Urothelium cell line (cell line): ENCODE measurements around the gene NRCAM.
A peak's percentile ranks its signal among the peaks of the same experiment; 100 is the strongest.
"Not testable (repeated sequence)": the region's sequence is repeated elsewhere in the genome, so short reads cannot be mapped to it uniquely, and the experiment has no call there.

Experiments
- DNase-seq: peaks from one replicate; pipeline ENCODE4 v3.0.0; 2011; ENCODE audit warnings: low spot score, mixed read lengths
- FAIRE-seq: peaks from 2 replicates; lab custom pipeline; 2011; peaks lifted over from hg19 to GRCh38; lab: Jason Lieb, UNC

NRCAM gene

GRCh38 chr7:108404509-108405420 lies 51.5 kb downstream of the NRCAM start:
- FAIRE-seq (peak; percentile 37), DNase-seq (no peak)

GRCh38 chr7:108403597-108404217 lies 52.5 kb downstream of the NRCAM start:
- no peak for DNase-seq
- FAIRE-seq, result no peak

GRCh38 chr7:108402865-108403264 lies 53.4 kb downstream of the NRCAM start:
- FAIRE-seq, result no peak
- no peak for DNase-seq

DNA sequence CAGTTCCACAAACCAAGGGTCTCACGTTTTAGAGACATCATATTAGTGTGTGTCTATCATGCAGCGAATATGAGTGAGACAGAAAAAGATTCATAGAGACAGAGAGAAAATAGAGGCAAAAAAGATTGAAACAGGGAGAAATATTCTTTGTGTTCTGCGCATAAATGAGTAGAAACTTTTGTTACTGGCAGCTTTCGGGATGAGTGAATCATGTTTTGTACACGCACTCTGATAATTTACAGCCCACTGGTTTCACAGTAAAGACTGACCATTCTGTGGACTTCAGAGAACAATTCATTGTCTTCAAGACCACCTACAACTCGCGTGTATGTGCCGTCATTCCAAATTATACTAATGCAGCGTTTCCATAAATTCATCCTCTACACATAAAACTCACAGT lies 60.2 kb downstream of the NRCAM start:
- DNase-seq (no peak), FAIRE-seq (no peak)

DNA sequence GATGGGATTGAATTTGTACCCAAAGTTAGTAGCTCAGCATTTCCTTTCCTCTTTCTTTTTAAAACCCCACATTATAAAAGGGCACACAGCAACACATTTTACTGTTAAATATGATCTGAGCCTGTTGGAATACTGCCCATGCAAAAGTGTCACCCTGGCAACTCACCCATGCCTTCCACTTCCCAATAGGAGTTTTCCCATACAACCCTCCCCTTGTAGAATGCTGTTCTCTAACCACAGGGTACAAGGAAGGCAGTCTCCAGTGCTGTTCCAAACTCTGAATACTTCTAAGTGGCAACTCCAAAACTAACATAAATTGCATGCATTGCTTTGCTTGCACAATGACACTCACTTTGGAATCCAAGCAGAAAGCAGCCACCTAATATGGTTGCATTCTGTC lies 60.8 kb downstream of the NRCAM start:
- FAIRE-seq, result peak; percentile 71
- DNase-seq, result no peak

- DNase-seq, FAIRE-seq: not testable (repeated sequence)
Measured at GRCh38 chr7:108393097-108393496, 63.1 kb downstream of the NRCAM start.

GRCh38 chr7:108387686-108388085 lies 68.5 kb downstream of the NRCAM start:
- not testable (repeated sequence) for FAIRE-seq, DNase-seq

DNA sequence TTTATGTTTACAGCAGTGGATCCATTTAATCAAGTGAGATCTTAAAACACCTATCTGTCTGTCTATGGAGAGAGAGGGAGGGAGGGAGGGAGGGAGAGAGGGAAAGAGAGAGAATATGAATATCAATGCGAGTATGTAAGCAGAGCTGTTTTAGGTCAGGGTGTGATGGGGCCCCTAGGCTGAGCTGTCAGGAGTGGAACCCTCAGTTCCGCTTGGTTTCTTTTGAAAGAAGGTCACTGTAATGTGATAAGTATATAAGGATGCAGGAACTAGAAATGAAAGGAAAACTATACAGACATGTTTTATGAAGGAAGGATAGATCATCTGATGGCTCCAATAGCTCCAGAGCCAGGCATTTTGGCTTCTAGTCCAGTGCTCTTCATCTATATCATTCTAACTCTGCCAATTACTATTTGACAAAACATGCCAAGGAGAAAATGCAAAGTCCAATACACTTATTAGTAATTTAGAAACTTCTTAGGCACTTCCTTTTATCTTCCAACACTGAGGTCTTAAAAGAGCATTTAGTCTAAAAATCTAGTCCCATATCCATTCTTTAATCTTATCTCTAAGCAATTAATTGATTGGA lies 70.3 kb downstream of the NRCAM start:
- DNase-seq, result no peak
- FAIRE-seq, result no peak

DNA sequence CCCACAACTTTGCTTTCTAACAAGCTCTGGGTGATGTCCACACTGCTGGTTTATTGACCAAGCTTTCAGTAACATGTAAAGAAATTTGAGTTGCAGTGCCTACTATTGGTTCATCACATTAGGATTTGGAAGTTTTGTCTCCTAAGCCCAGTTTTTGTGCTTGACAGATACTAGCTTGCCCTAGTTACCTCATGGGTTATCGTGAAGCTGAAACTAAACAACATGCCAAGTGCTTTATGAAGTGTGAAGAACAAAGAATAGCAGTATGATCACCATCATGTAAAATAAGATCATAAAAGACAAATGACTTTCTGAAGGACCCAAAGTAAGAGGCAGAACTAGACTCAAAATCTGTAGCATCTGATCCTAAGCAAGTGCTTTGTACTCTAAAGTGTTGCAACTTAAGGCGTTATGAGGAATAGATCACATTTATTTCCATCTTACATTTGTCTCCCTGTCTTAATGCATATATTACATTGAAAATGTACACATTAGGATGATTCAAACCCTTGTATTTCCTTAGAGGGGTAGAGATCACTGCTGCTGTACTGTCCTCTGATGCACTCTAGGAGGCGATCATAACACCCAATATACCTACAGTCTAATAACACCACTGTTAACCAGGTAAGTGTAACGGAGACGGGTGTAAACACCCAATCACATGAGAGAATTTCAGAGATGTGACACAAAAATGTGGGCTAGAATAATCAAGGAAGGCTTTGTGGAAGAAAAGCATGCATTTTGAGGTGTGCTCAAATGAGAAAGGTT lies 71.3 kb downstream of the NRCAM start:
- FAIRE-seq (no peak), DNase-seq (no peak)

GRCh38 chr7:108382932-108383331 lies 73.3 kb downstream of the NRCAM start:
- FAIRE-seq (peak; percentile 5), DNase-seq (no peak)

DNA sequence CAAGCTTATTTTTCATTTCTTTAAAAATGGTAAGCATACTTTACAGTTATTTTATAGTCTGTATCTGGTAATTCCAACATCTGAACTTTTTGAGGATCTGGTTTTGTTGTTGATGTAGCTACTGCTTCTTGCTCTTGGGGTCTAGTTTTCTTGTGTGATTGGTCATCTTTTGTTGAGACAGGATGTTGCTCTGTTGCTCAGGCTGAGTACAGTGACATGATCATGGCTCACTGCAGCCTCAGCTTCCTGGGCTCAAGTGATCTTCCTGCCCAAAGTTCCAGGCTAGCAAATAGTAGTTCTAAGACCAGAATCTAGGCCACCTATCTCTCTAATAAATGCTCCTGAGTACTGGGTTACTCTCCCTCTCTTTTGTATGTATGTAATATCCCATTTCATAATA lies 75.7 kb downstream of the NRCAM start:
- DNase-seq (no peak), FAIRE-seq (no peak)

GRCh38 chr7:108376206-108376605 lies 80.0 kb downstream of the NRCAM start:
- DNase-seq (no peak), FAIRE-seq (no peak)

DNA sequence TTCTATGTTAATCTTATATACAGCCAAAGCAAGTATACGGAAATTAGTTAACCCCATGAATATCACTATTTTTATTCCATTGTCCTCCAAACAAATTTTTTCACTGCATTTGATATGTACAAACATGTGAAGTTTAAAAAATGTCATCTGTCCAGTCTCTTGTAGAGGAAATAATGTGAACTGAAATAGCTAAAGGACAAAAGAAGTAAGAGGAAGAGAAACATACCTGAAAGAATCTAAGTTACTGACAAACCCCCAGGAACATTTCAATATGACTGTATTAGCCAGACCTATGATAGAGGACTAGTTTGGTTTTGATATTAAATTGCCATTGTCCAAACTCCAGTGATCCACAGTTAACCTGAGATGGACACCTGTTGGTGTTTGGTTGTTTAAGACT lies 80.6 kb downstream of the NRCAM start:
- DNase-seq, result no peak
- no peak for FAIRE-seq

DNA sequence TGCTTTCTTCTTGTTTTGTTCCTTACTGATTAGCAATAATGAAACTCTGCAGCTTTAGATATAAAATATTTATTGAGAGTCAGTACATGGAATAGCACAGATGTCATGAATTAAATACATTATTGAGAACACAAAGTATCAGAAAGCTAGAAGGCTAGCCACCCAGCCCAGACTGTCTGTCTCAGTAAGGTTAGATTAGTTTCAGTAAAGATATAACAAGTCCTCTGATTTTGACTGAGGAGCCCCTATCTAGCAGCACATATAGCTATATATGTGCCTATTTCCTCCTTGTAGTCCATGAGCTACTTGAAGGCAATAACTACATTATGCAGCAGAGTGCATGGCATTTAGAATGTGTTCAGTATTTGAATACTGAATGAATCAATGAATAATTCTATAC lies 81.3 kb downstream of the NRCAM start:
- DNase-seq, result no peak
- no peak for FAIRE-seq

- DNase-seq (no peak), FAIRE-seq (no peak)
Measured at GRCh38 chr7:108372618-108373017, 83.6 kb downstream of the NRCAM start.

- DNase-seq (no peak), FAIRE-seq (no peak)
Measured at GRCh38 chr7:108370616-108371015, 85.6 kb downstream of the NRCAM start.

- FAIRE-seq, result no peak
- no peak for DNase-seq
Measured at GRCh38 chr7:108368466-108368865, 87.8 kb downstream of the NRCAM start.

DNA sequence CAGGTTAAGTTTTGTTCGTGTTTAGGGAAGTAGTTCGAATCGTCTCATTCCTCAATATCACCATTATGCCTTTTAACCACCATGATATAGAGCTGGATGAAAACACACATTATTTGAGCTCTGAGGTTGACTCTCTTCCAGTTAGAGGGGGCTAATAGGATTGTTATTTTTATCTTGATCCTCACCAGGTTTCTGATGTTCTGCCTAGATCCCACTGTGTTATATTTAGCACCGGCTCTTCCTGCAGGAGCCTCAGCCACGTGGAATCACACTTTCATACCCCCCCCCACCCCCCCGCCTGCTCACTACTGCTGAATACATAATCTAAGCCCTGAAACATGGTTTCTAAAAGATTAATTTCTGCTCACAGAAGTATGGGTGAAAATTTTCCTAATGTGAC lies 88.3 kb downstream of the NRCAM start:
- FAIRE-seq, result no peak
- no peak for DNase-seq

- DNase-seq (no peak), FAIRE-seq (no peak)
Measured at GRCh38 chr7:108367314-108367713, 88.9 kb downstream of the NRCAM start.

DNA sequence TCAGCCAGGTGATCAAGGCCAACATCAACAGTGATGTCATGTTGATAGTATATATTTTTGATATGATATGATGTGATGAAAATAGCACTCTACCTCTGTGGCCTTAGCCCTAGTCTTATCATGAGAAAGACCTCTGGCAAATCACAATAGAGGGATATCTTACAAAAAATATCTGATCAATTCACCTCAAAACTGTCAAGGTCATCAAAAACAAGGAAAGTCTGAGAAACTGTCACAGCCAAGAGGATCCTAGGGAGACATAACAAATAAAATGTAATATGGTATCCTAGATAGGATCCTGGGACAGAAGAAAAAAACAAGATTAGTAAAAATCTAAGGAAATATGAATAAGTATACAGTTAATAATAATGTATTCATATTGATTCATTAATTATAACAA lies 92.6 kb downstream of the NRCAM start:
- FAIRE-seq, result no peak

More for the DNA sequence above, 92.6 kb downstream of the NRCAM start:
- DNase-seq, result no peak
